HG03095 (cell line): ENCODE results near the gene ZNF883.
A peak's percentile ranks its signal among the peaks of the same experiment; 100 is the strongest.
"Not testable (repeated sequence)": the region's sequence is repeated elsewhere in the genome, so short reads cannot be mapped to it uniquely, and the experiment has no call there.

ENCODE experiments used
- ATAC-seq: cut with Tn5 transposase; IDR thresholded peaks from one replicate; pipeline ENCODE4 v1.9.1; 2021; ENCODE audit warnings: moderate library complexity; ENCODE audit not compliant: unreplicated experiment

Gene ZNF883

GRCh38 chr9:113011911-113012381, at the start of gene ZNF883:
ZNF883 (minus strand) TSS chr9:113012192.
- no peak for ATAC-seq

GRCh38 chr9:113061072-113061850, 49.3 kb upstream of the ZNF883 start:
- ATAC-seq, result not testable (repeated sequence)

- ATAC-seq, result not testable (repeated sequence)
Measured at GRCh38 chr9:113059581-113060284, 47.7 kb upstream of the ZNF883 start.

GRCh38 chr9:113057193-113057592, 45.2 kb upstream of the ZNF883 start:
- ATAC-seq, result no peak

- ATAC-seq, result peak; percentile 95
Measured at GRCh38 chr9:113056191-113057106, 44.5 kb upstream of the ZNF883 start, which contains the start of gene ZFP37. ZFP37 (minus strand) TSS chr9:113056724; CDS start chr9:113056688, 36 bp downstream.

GRCh38 chr9:113042884-113043657, 31.1 kb upstream of the ZNF883 start:
- no peak for ATAC-seq

- ATAC-seq, result no peak
Measured at GRCh38 chr9:113026200-113026599, 14.2 kb upstream of the ZNF883 start.

- ATAC-seq, result no peak
Measured at GRCh38 chr9:113018247-113018646, 6.3 kb upstream of the ZNF883 start.

GRCh38 chr9:113012492-113012891, 500 bp upstream of the ZNF883 start:
- no peak for ATAC-seq

GRCh38 chr9:113005777-113006176, 6.2 kb downstream of the ZNF883 start:
- ATAC-seq, result no peak

GRCh38 chr9:112997236-112997941, 14.6 kb downstream of the ZNF883 start:
- ATAC-seq, result no peak

- ATAC-seq, result no peak
Measured at GRCh38 chr9:112971415-112971814, 40.6 kb downstream of the ZNF883 start.

- ATAC-seq, result no peak
Measured at GRCh38 chr9:112970939-112971338, 41.1 kb downstream of the ZNF883 start.

- ATAC-seq, result no peak
Measured at GRCh38 chr9:112969730-112970129, 42.3 kb downstream of the ZNF883 start.

- no peak for ATAC-seq
Measured at GRCh38 chr9:112955550-112955949, 56.4 kb downstream of the ZNF883 start.

- ATAC-seq, result no peak
Measured at GRCh38 chr9:112945620-112946208, 66.3 kb downstream of the ZNF883 start.

- ATAC-seq, result no peak
Measured at GRCh38 chr9:112939418-112939817, 72.6 kb downstream of the ZNF883 start.

GRCh38 chr9:112933696-112934095, 78.3 kb downstream of the ZNF883 start:
- ATAC-seq, result no peak

- ATAC-seq, result no peak
Measured at GRCh38 chr9:112925058-112925641, 86.8 kb downstream of the ZNF883 start.
